Lung (tissue), 12 donors: ENCODE data around the gene PDE6G. TPM values are rescaled to one million over a fixed set of nuclear protein-coding genes. Genes with fewer than 3 reads are reported as not detected.

Experiments used
- ATAC-seq: fragments of 200-7000 bp; cut with Tn5 transposase; one replicate; pipeline ENCODE4 v1.9.1; 2020; ENCODE audit warnings: moderate number of reproducible peaks; ENCODE audit not compliant: insufficient read depth, low FRiP score
- DNase-seq, 3 donors: peaks; one replicate each; pipeline ENCODE4 v3.0.0-alpha.2; 2013 to 2017
- H3K27ac ChIP-seq, 2 donors: one replicate each; pipeline ENCODE4 v1.5.1; 2013; ENCODE audit warnings: mild to moderate bottlenecking in 2 of 2, moderate library complexity in 2 of 2, control low read depth in 1 of 2, inconsistent platforms in 1 of 2, low read depth in 1 of 2, low read length in 1 of 2
- H3K27me3 ChIP-seq, 3 donors: one replicate each; pipeline ENCODE4 v1.5.1; 2013; ENCODE audit warnings: low read length in 2 of 3; ENCODE audit not compliant: control insufficient read depth in 3 of 3, insufficient read depth in 3 of 3
- H3K36me3 ChIP-seq, 4 donors: one replicate each; pipeline ENCODE4 v1.5.1; 2013; ENCODE audit warnings: low read length in 4 of 4, mild to moderate bottlenecking in 1 of 4, moderate library complexity in 1 of 4; ENCODE audit not compliant: control insufficient read depth in 4 of 4, insufficient read depth in 4 of 4
- H3K4me1 ChIP-seq, 5 donors: one replicate each; pipeline ENCODE4 v1.5.1; 2013; ENCODE audit warnings: low read length in 5 of 5, mild to moderate bottlenecking in 2 of 5, moderate library complexity in 1 of 5; ENCODE audit not compliant: control insufficient read depth in 5 of 5, insufficient read depth in 5 of 5
- H3K4me3 ChIP-seq: one replicate; pipeline ENCODE4 v1.5.1; 2013; ENCODE audit warnings: mild to moderate bottlenecking, control low read depth, moderate library complexity
- H3K9ac ChIP-seq, 2 donors: one replicate each; pipeline ENCODE4 v1.5.1; 2013; ENCODE audit warnings: low read length in 2 of 2, control low read depth in 1 of 2; ENCODE audit not compliant: insufficient read depth in 1 of 2
- H3K9me3 ChIP-seq, 4 donors: one replicate each; pipeline ENCODE4 v1.5.1; 2013; ENCODE audit warnings: low read length in 3 of 4, mild to moderate bottlenecking in 1 of 4, moderate library complexity in 1 of 4; ENCODE audit not compliant: control insufficient read depth in 4 of 4, insufficient read depth in 3 of 4
- CTCF ChIP-seq: IDR thresholded peaks from 2 replicates; pipeline ENCODE4 v1.5.1; 2012; ENCODE audit warnings: mild to moderate bottlenecking; ENCODE audit errors: control extremely low read depth, extremely low read depth
- WGBS, 2 donors: extraction: QIAGEN DNeasy Blood & Tissue Kit; methylation state at CpG; one replicate each; pipeline ENCODE4 v1.1.7; 2013; 5-methylcytosine and 5-hydroxymethylcytosine counted together
- polyA plus RNA-seq, 2 donors: library from polyadenylated mRNA; stranded (reverse); fragments of 200-250 nt; gene quantifications; one replicate each; pipeline ENCODE4 v1.2.1, GENCODE V29; 2013
- total RNA-seq, 2 donors: library from RNA; depleted of rRNA in 1 of 2; stranded (reverse); fragments of >200 nt in 1 of 2; gene quantifications; one replicate each; pipeline ENCODE4 v1.2.1, GENCODE V29; 2014 to 2021
- donor health status: control.
- donor health status: control.
- donor health status: Bipolar disorder and iron deficiency.
- donor health status: healthy.
- donor health status: DM: yes; HTN: yes; CAD: no.

The PDE6G gene
- total and polyA plus RNA-seq, 4 donors: 1.8 to 2.1 (median 1.8) TPM; not detected in 1

GRCh38 chr17:81612172-81612970 lies 44.0 kb downstream of the PDE6G start:
- H3K4me1 ChIP-seq: peaks cover 0 to 5% (median 0%) of the 10 kb centered on the region in 5 donors
- no peak overlapping the region for H3K4me3 ChIP-seq
- WGBS, 2 donors: 88 to 90% methylated on average over 16 of the region's 16 CpGs
- H3K36me3 ChIP-seq: peaks cover 15 to 47% (median 25%) of the 10 kb centered on the region in 4 donors
- TF ChIP-seq CTCF: no peak
- H3K27me3 ChIP-seq: no peaks in the 10 kb centered on the region
- H3K9ac ChIP-seq: no peak overlapping the region
- no peak for ATAC-seq
- H3K27ac ChIP-seq: no peak overlapping the region
- no peaks in the 10 kb centered on the region for H3K9me3 ChIP-seq
- DNase-seq: no peak

GRCh38 chr17:81609541-81610311 lies 46.6 kb downstream of the PDE6G start:
- ATAC-seq (no peak), DNase-seq (no peak)
- 64 to 87% methylated on average over 19 of the region's 19 CpGs for WGBS, 2 donors
- no peak overlapping the region for H3K4me3 ChIP-seq
- peaks cover 25 to 51% (median 30%) of the 10 kb centered on the region in 4 donors for H3K36me3 ChIP-seq
- H3K9ac ChIP-seq: no peak overlapping the region
- H3K9me3 ChIP-seq: no peaks in the 10 kb centered on the region
- H3K4me1 ChIP-seq: peaks cover 0 to 5% (median 0%) of the 10 kb centered on the region in 5 donors
- no peak for TF ChIP-seq CTCF
- H3K27ac ChIP-seq: no peak overlapping the region
- H3K27me3 ChIP-seq: no peaks in the 10 kb centered on the region

- no peaks in the 10 kb centered on the region for H3K9me3 ChIP-seq
- 91 to 93% methylated on average over 13 of the region's 13 CpGs for WGBS, 2 donors
- ATAC-seq: no peak
- no peak for DNase-seq
- no peak overlapping the region for H3K27ac ChIP-seq
- no peak for TF ChIP-seq CTCF
- H3K36me3 ChIP-seq: peaks cover 35 to 53% (median 39%) of the 10 kb centered on the region in 4 donors
- no peaks in the 10 kb centered on the region for H3K27me3 ChIP-seq
- H3K4me3 ChIP-seq: no peak overlapping the region
- no peak overlapping the region for H3K9ac ChIP-seq
- H3K4me1 ChIP-seq: peaks cover 0 to under 1% (median 0%) of the 10 kb centered on the region in 5 donors
Measured at GRCh38 chr17:81608605-81609004, 47.7 kb downstream of the PDE6G start.
